BE2C (cell line): ENCODE results near the gene FAM24B.

ENCODE experiments used
- DNase-seq: peaks from one replicate; pipeline ENCODE4 v3.0.0-alpha.2; 2020
- H3K27me3 ChIP-seq: fragments of 250-450 bp; sonication (Bioruptor Pico); 2 replicates; pipeline ENCODE4 v1.5.1; 2020; ENCODE audit warnings: mild to moderate bottlenecking
- H3K36me3 ChIP-seq: fragments of 250-450 bp; sonication (Bioruptor Pico); 2 replicates; pipeline ENCODE4 v1.5.1; 2020; ENCODE audit warnings: mild to moderate bottlenecking
- H3K4me1 ChIP-seq: fragments of 250-450 bp; sonication (Bioruptor Pico); 2 replicates; pipeline ENCODE4 v1.5.1; 2020
- H3K4me3 ChIP-seq: 2 replicates; pipeline ENCODE4 v1.5.1; 2011; ENCODE audit warnings: low read depth, low read length
- H3K9me3 ChIP-seq: fragments of 250-450 bp; sonication (Bioruptor Pico); 2 replicates; pipeline ENCODE4 v1.5.1; 2020
- CTCF ChIP-seq: IDR thresholded peaks from 2 replicates; pipeline ENCODE4 v1.5.1; 2012; ENCODE audit warnings: mild to moderate bottlenecking, low read depth, low read length

FAM24B gene

GRCh38 chr10:122856902-122857301 is 22.5 kb downstream of the FAM24B start:
- no peak for TF ChIP-seq CTCF
- H3K4me3 ChIP-seq = no peak overlapping the region
- no peak for DNase-seq
- H3K9me3 ChIP-seq = no peaks in the 10 kb centered on the region; the same call in 1 of the 2 replicates
- peaks cover 10% of the 10 kb centered on the region for H3K36me3 ChIP-seq
- no peaks in the 10 kb centered on the region for H3K4me1 ChIP-seq
- H3K27me3 ChIP-seq = no peaks in the 10 kb centered on the region

GRCh38 chr10:122855745-122856144 is 23.6 kb downstream of the FAM24B start:
- Histone ChIP-seq H3K4me1 (no peaks in the 10 kb centered on the region), H3K4me3 (no peak overlapping the region), H3K36me3 (peaks cover 10% of the 10 kb centered on the region), H3K9me3 (no peaks in the 10 kb centered on the region; the same call in 1 of the 2 replicates), H3K27me3 (no peaks in the 10 kb centered on the region)
- no peak for DNase-seq
- TF ChIP-seq CTCF = no peak

GRCh38 chr10:122854648-122855047 is 24.7 kb downstream of the FAM24B start:
- Histone ChIP-seq H3K27me3 (no peaks in the 10 kb centered on the region), H3K9me3 (no peaks in the 10 kb centered on the region; the same call in 1 of the 2 replicates), H3K4me1 (no peaks in the 10 kb centered on the region), H3K36me3 (peaks cover 10% of the 10 kb centered on the region), H3K4me3 (no peak overlapping the region)
- no peak for DNase-seq
- no peak for TF ChIP-seq CTCF

- no peak overlapping the region for H3K4me3 ChIP-seq
- H3K4me1 ChIP-seq = no peaks in the 10 kb centered on the region
- DNase-seq = no peak
- TF ChIP-seq CTCF = no peak
- H3K27me3 ChIP-seq = no peaks in the 10 kb centered on the region
- H3K9me3 ChIP-seq = no peaks in the 10 kb centered on the region; the same call in 1 of the 2 replicates
- H3K36me3 ChIP-seq = peaks cover 10% of the 10 kb centered on the region
Measured at GRCh38 chr10:122853665-122854313, 25.6 kb downstream of the FAM24B start.

GRCh38 chr10:122852261-122852660 is 27.1 kb downstream of the FAM24B start:
- no peaks in the 10 kb centered on the region for H3K27me3 ChIP-seq
- H3K9me3 ChIP-seq = no peaks in the 10 kb centered on the region; the same call in 1 of the 2 replicates
- H3K36me3 ChIP-seq = peaks cover 10% of the 10 kb centered on the region
- no peak for TF ChIP-seq CTCF
- no peak for DNase-seq
- H3K4me1 ChIP-seq = no peaks in the 10 kb centered on the region
- H3K4me3 ChIP-seq = no peak overlapping the region
